Neural progenitor cell (in vitro differentiated cells): Measurements from ENCODE around the gene ZMYM4.

ENCODE experiments used
- EZH2 ChIP-seq: fragments of 200-600 bp; sonication (generic); IDR thresholded peaks from 2 replicates; pipeline ENCODE4 v1.6.1; 2017; ENCODE audit warnings: antibody characterized with exemption, mild to moderate bottlenecking, moderate library complexity
- TF ChIP-seq, protein P1 (sequence below): fragments of 200-600 bp; sonication (generic); IDR thresholded peaks from 2 replicates; pipeline ENCODE4 v1.5.1; 2017; ENCODE audit warnings: antibody characterized with exemption, mild to moderate bottlenecking

DNA sequence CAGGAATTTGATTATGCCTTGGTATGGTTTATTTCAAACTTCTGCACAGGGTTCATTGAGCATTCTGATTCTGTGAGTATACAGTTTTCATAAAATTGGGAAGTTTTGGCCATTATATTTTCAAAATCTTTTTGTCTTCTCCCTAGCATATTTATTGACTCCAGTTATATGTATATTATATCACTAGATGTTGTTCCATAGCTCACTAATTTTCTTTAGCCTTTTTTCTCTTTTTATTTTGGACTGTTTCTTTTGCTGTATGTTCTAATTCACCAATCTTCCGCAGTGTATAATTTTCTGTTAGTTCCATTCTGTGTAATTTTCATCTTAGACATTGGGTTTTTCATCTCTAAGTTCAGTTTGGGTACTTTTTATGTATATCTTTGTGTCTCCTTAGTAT, 31.9 kb downstream of the ZMYM4 start:
- TF ChIP-seq, protein P1, sequence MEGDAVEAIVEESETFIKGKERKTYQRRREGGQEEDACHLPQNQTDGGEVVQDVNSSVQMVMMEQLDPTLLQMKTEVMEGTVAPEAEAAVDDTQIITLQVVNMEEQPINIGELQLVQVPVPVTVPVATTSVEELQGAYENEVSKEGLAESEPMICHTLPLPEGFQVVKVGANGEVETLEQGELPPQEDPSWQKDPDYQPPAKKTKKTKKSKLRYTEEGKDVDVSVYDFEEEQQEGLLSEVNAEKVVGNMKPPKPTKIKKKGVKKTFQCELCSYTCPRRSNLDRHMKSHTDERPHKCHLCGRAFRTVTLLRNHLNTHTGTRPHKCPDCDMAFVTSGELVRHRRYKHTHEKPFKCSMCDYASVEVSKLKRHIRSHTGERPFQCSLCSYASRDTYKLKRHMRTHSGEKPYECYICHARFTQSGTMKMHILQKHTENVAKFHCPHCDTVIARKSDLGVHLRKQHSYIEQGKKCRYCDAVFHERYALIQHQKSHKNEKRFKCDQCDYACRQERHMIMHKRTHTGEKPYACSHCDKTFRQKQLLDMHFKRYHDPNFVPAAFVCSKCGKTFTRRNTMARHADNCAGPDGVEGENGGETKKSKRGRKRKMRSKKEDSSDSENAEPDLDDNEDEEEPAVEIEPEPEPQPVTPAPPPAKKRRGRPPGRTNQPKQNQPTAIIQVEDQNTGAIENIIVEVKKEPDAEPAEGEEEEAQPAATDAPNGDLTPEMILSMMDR = no peak
- no peak for TF ChIP-seq EZH2
